H1 (cell line): Measurements from ENCODE around the gene OLFM2.
A peak's percentile ranks its signal among the peaks of the same experiment; 100 is the strongest.

Experiments used
- BRCA1 ChIP-seq: IDR thresholded peaks from 2 replicates; pipeline ENCODE4 v1.6.1; 2012; ENCODE audit warnings: low read depth, low read length, improper control_type of control experiment
- CBX5 ChIP-seq: fragments of 300-800, 300-1000 bp; sonication (generic); IDR thresholded peaks from 2 replicates; pipeline ENCODE4 v1.7.1; 2016; ENCODE audit warnings: antibody characterized with exemption, low read length, low read depth
- CEBPB ChIP-seq: IDR thresholded peaks from 2 replicates; pipeline ENCODE4 v1.6.1; 2012; ENCODE audit warnings: low read depth, low read length
- CHD1 ChIP-seq: IDR thresholded peaks from 2 replicates; pipeline ENCODE4 v1.6.1; 2012; ENCODE audit warnings: low read depth, low read length, improper control_type of control experiment
- CTCF ChIP-seq, 3 experiments: IDR thresholded peaks; 1 replicate in 2 of 3; 2 replicates in 1 of 3; pipeline versions ENCODE4 v1.5.1 to v1.6.1; 2011; ENCODE audit warnings: low read length in 3 of 3, mild to moderate bottlenecking in 3 of 3, inconsistent platforms in 2 of 3, low read depth in 1 of 3, moderate library complexity in 1 of 3; ENCODE audit not compliant: insufficient read depth in 1 of 3; ENCODE audit errors: control extremely low read depth in 1 of 3
- MAX ChIP-seq: IDR thresholded peaks from 2 replicates; pipeline ENCODE4 v1.6.1; 2012; ENCODE audit warnings: inconsistent platforms
- POLR2A ChIP-seq, 2 experiments: IDR thresholded peaks; 1 replicate in 1 of 2; 2 replicates in 1 of 2; pipeline ENCODE4 v1.6.1; 2011; ENCODE audit warnings: low read depth in 2 of 2, low read length in 2 of 2, mild to moderate bottlenecking in 2 of 2; ENCODE audit errors: control extremely low read depth in 1 of 2
- POLR2AphosphoS5 ChIP-seq: IDR thresholded peaks from 2 replicates; pipeline ENCODE4 v1.6.1; 2011; ENCODE audit warnings: low read depth, low read length
- SP1 ChIP-seq: IDR thresholded peaks from 2 replicates; pipeline ENCODE4 v1.6.1; 2011; ENCODE audit warnings: low read depth, low read length
- TAF1 ChIP-seq: IDR thresholded peaks from 2 replicates; pipeline ENCODE4 v1.6.1; 2011; ENCODE audit warnings: mild to moderate bottlenecking, low read depth, low read length
- ZNF274 ChIP-seq: IDR thresholded peaks from 2 replicates; pipeline ENCODE4 v1.7.0; 2012; ENCODE audit warnings: low read length, borderline replicate concordance; ENCODE audit errors: extremely low read depth

- TF ChIP-seq CBX5: no peak
- TF ChIP-seq CTCF (IDR thresholded peaks at IDR 0.05; ENCODE audit: control extremely low read depth in 1 of 3, insufficient read depth in 1 of 3, low read depth in 1 of 3, low read length in 3 of 3): peak in 2 of 3 experiments; percentile 27; a peak in 2 of 4 replicates
- TF ChIP-seq POLR2AphosphoS5: no peak
- TF ChIP-seq BRCA1: no peak
- TF ChIP-seq CHD1: no peak
- TF ChIP-seq TAF1: no peak
- peak; percentile 89 for TF ChIP-seq MAX
- no peak for TF ChIP-seq SP1
- TF ChIP-seq POLR2A (IDR thresholded peaks at IDR 0.05; ENCODE audit: control extremely low read depth in 1 of 2, low read depth in 2 of 2, low read length in 2 of 2): 0 out of 3 replicates have a peak, but pooled peaks of 1 of the 2 experiments have one; percentile 29
- no peak for TF ChIP-seq CEBPB
- no peak for TF ChIP-seq ZNF274
Observed at GRCh38 chr19:9966448-9966847, 30.1 kb upstream of the OLFM2 start.
